AG09309 (cell line): ENCODE measurements around the gene MAPKAPK3.

Source experiments
- DNase-seq: peaks from one replicate; pipeline ENCODE4 v3.0.0-alpha.2; 2010; ENCODE audit warnings: low read depth
- H3K4me3 ChIP-seq: 2 replicates; pipeline ENCODE4 v1.5.1; 2011; ENCODE audit warnings: mild to moderate bottlenecking, low read depth, low read length, moderate library complexity; ENCODE audit not compliant: control insufficient read depth
- CTCF ChIP-seq: IDR thresholded peaks from 2 replicates; pipeline ENCODE4 v1.5.1; 2011; ENCODE audit warnings: mild to moderate bottlenecking, low read depth, low read length, inconsistent platforms; ENCODE audit not compliant: insufficient read depth, control insufficient read depth; ENCODE audit errors: missing control alignments

MAPKAPK3 gene

GRCh38 chr3:50572158-50572557, 44.8 kb upstream of the MAPKAPK3 start:
- no peak overlapping the region for H3K4me3 ChIP-seq
- peak; percentile 93 for TF ChIP-seq CTCF
- DNase-seq: no peak

- no peak overlapping the region for H3K4me3 ChIP-seq
- no peak for TF ChIP-seq CTCF
- no peak for DNase-seq
Measured at GRCh38 chr3:50572801-50573371, 44.1 kb upstream of the MAPKAPK3 start.

GRCh38 chr3:50573566-50574443, 43.1 kb upstream of the MAPKAPK3 start:
- no peak for DNase-seq
- no peak overlapping the region for H3K4me3 ChIP-seq
- no peak for TF ChIP-seq CTCF

- no peak for TF ChIP-seq CTCF
- DNase-seq: no peak
- H3K4me3 ChIP-seq: no peak overlapping the region
Measured at GRCh38 chr3:50574444-50574831, 42.5 kb upstream of the MAPKAPK3 start.

DNA sequence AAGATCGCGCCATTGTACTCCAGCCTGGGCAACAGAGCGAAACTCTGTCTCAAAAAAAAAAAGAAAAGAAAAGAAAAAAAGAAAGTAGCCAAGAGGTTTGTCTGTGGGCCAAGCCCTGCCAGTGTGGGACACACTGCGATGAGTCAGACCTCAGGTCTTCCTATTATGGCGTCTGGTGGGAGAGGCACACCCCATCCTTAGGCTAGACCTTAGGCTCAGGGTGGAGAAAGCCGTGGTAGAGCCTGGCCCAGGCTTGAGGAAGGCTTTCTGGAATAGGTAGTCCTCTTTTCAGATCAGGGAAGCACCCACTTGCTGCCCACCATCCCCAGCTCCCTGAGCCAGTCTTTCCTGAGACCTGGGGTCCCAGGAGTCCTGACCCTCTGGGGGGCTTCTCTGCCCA, 41.6 kb upstream of the MAPKAPK3 start:
- no peak overlapping the region for H3K4me3 ChIP-seq
- DNase-seq: no peak
- TF ChIP-seq CTCF: no peak

DNA sequence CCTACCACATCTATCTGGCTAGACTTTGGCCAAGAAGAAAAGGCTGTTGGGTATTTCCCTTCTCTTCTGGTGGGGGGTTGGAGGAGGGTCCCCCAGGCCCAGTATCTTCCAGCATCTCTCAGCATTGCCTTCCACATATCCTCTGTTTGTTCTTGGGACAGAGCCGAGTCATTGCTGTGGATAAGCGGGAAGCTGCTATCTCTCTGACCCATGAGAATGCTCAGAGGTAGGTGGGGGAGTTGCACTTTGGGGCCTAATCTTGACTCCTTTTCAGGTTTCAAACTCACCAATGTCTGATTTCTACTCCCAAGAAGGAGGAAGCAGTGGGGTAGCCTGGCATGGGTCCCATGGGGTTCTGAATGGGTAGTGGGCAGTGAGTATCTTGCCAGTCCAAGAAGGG, 39.6 kb upstream of the MAPKAPK3 start:
- H3K4me3 ChIP-seq: no peak overlapping the region
- DNase-seq: no peak
- TF ChIP-seq CTCF: no peak
